Stimulated activated CD4-positive, alpha-beta T cell treated with anti-CD3 and anti-CD28 coated beads, Interleukin-4, amount 100 ng/mL, for 4 hours (primary cell): ENCODE data around the gene PIP4K2C.
A peak's percentile ranks its signal among the peaks of the same experiment; 100 is the strongest.
"Not testable (repeated sequence)": the region's sequence is repeated elsewhere in the genome, so short reads cannot be mapped to it uniquely, and the experiment has no call there.

Experiments used
- DNase-seq, 2 experiments: peaks; one replicate each; pipeline ENCODE4 v3.0.0-alpha.2; 2020

PIP4K2C gene

DNA sequence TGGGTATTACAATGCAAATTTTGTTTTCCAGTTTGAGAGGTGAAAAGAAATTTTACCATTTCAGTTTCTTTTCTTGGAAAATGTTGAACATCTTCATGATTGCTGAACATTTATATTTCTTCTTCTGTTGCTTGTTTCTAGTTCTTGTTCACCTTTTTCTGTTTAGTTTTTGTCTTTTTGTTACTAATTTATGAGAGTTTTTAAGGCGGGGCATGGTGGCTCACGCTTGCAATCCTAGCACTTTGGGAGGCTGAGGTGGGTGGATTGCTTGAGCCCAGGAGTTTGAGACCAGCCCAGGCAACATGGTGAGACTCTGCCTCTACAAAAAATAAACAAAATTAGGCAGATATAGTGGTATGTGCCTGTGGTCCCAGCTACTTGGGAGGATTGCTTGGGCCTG is 30.5 kb upstream of the PIP4K2C start:
- no peak for DNase-seq

DNA sequence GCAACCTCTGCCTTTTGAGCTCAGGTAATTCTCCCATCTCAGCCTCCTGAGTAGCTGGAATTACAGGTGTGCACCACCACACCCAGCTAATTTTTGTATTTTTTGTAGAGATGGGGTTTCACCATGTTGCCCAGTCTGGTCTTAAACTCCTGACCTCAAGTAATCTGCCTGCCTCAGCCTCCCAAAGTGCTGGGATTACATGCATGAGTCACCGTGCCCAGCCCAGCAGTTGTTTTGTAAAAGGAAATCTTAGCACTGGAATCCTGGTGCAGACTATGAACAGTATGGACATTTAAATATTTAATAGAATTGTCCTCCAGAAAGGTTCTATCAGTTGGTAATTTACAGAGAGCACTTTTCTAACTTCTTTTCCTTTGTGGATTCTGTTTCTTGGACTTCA is 29.9 kb upstream of the PIP4K2C start:
- DNase-seq: not testable (repeated sequence)

DNA sequence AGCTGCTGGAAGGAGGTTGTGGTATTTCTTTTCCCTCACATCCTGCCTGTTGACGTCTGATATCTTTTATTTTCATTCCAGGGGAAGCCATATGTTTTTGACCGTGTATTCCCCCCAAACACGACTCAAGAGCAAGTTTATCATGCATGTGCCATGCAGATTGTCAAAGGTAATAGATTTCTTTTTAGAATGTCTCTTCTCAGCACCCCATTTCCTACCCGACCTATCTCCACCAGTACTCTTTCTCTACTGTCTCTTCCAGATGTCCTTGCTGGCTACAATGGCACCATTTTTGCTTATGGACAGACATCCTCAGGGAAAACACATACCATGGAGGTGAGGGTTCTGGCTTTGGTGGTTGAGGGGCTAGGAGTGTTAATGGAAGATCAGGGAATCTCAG is 27.6 kb upstream of the PIP4K2C start:
- DNase-seq: no peak

DNA sequence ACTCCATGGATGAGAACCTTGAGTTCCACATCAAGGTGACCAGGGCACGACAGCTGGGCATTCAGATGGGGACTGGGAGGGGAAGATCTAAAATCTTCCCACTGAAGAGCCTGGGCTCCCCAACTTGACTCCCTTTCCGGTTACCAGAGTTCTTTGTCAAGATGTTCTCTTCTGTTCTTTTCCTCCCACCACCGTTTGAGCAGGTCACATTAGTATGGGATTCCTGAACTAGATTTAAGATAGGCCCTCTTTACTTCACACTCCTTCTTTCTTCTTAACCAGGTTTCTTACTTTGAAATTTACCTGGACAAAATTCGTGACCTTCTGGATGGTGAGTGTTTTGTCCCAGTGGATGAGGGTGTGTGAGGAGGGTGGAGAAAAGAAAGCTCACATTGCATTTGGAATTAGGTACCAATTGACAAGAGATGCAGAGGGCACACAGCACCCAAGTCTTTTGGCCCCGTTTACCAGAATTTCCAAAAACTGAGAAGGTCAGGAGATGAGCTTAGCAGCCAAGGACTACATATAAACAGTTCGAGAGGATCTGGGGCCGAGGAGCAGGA is 26.7 kb upstream of the PIP4K2C start:
- no peak for DNase-seq

DNA sequence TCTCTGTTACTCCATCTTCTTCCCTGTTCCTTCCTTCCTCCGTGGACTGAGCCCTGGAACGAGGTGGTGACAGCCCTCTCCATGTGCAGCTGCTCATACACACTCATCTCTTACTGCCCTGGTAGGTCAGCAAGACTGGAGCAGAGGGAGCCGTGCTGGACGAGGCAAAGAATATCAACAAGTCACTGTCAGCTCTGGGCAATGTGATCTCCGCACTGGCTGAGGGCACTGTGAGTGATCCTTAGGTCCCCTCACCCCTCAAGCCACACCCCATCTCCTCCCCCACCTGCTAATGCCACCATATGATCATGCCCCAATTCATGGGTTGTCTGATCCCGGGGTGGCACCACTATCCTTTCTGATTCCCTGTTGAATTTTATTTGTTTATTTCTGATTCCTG is 22.2 kb upstream of the PIP4K2C start:
- no peak for DNase-seq

DNA sequence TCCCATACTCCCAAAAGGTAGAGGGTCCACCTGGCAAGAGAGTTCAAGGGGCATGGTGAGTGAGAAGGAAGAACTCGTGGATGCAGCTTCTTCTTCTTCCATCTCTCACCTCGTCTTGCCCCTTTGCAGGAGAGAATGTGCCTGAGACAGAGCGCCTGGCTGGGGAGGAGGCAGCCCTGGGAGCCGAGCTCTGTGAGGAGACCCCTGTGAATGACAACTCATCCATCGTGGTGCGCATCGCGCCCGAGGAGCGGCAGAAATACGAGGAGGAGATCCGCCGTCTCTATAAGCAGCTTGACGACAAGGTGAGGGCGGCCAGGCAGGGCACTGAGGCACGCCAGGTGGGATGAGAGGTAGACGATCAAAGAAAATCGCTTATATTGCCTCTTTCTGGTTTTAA is 21.1 kb upstream of the PIP4K2C start:
- DNase-seq: no peak

DNA sequence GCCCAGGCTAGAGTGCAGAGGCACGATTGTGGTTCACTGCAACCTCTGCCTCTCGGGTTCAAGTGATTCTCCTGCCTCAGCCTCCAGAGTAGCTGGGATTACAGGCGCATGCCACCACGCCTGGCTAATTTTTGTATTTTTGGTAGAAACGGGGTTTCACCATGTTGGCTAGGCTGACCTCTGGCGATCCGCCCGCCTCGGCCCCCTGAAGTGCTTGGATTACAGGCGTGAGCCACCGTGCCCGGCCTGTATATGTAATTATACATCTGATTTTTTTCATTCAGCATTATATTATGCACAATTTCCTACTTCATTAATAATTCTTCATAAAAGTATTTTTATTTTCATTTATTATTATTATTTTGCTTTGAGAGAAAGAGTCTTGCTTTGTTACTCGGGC is 20.6 kb upstream of the PIP4K2C start:
- not testable (repeated sequence) for DNase-seq

DNA sequence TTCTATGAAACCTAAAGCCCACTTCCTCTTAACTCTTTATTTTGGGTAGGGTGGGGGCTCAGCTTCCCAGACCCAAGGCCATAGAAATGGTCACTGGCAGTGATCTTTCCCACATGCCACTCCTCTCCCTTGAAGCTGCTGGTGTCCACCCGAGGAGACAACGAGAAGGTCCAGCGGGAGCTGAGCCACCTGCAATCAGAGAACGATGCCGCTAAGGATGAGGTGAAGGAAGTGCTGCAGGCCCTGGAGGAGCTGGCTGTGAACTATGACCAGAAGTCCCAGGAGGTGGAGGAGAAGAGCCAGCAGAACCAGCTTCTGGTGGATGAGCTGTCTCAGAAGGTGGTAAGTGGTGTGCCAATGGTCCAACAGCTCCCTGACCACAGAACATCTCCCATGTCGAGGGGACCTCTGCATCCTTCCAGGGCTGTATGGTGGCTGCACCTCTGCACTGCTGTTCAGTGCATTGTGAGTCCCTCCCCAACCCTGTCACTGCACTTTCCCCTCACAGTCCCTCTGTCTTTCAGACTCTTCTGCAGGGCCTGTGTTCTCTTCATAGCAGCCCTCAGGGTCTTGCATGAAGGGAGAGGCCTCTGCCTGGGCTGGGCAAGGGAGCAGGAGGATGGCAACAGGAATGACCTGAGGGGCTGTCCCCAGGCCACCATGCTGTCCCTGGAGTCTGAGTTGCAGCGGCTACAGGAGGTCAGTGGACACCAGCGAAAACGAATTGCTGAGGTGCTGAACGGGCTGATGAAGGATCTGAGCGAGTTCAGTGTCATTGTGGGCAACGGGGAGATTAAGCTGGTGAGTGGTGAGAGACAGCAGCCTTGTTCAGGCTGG is 18.8 kb upstream of the PIP4K2C start:
- DNase-seq: no peak

DNA sequence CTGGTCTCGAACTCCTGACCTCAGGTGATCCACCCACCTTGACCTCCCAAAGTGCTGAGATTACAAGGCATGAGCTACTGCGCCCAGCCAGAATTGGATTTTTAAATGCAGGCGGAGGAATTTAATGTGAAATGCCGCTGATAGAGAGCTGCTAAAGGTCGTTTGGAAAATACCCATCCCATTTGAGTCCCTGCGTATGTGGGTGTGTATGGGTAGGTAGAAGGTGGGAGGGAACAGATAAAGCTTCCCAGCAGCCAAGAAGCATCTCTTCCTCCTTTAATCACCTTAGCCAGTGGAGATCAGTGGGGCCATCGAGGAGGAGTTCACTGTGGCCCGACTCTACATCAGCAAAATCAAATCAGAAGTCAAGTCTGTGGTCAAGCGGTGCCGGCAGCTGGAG is 16.2 kb upstream of the PIP4K2C start:
- DNase-seq: no peak

DNA sequence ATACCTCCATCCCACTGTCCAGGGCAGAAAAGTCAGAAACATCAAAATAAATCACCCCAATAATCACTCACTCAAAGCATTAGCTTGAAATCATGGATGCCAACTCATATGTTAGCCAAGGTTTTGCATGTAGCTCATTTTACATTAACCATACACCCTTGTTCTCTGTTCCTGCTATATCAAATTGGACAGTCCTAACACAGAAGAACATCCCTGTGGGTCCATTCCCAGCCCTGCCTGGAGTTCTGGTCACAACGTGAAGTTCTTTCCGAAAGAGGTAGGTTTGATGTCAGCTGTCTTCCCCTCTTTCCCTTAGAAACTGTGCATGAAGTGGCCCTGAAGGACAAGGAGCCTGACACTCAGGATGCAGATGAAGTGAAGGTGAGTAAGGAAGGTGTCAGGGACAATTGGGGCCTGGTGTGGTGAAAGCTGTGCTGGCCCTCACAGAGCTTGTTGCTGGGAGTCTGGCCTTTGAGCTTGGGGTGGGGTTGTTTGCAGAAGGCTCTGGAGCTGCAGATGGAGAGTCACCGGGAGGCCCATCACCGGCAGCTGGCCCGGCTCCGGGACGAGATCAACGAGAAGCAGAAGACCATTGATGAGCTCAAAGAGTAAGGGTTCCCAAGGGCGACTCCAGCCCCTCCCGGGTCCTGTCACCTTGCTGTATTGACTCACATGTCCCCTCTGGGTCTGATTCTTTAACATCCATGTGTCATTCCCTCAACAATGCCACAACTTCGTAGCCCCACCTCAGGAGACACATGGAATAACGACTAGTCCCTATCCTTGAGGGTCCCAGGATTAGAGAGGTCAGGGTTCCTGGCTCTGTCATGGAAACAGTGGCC is 15.0 kb upstream of the PIP4K2C start:
- DNase-seq: no peak

DNA sequence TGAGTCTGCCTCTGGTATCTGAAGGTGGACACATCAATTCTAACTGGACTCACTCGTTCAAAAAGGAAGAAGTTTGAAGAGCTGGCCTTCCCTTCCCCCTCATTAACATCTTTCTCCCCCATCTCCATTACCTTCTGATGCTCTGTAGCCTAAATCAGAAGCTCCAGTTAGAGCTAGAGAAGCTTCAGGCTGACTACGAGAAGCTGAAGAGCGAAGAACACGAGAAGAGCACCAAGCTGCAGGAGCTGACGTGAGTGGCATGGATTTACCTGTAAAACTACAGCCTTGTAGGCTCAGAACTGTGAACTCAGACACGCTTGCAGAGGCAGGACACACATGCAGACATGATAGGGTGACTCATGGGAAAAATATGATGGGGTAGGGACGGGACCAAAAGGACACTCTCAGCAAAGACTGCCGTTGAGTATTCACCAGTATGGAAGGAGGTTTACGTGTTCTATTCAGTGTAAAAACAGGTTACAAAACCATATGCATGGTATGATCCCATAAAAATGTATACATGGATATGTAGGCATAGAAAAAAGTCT is 14.3 kb upstream of the PIP4K2C start:
- DNase-seq: no peak

DNA sequence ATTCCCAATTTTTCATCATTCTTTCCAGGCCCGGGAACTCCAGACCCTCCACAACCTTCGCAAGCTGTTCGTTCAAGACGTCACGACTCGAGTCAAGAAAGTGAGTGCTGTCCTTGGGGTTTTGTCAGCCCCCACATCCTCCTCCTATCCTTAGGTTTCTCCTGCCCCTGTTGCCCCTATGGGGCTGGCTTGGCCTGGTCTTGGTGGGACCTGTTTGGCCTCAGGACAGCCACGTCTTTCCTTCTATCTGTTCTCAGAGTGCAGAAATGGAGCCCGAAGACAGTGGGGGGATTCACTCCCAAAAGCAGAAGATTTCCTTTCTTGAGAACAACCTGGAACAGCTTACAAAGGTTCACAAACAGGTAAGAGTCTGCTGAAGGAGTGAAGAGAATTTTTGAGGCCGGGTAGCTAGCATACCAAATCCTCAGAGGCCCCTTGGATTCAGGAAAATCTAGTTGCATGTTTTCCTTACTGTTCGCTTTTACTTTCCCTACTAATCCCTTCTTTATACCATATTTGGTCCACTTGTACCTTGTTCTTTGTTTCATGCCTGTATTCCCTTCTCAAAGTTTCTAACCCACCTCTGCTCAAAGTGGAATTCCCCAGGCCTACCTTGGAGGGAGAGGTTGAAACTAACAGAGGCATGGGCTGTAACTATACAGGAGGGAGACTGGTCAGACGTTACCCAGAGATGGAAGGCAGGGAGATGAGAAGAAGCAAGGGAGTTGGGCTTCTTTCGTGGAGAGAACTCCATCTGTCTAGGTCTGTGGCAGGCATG is 12.8 kb upstream of the PIP4K2C start:
- no peak for DNase-seq

DNA sequence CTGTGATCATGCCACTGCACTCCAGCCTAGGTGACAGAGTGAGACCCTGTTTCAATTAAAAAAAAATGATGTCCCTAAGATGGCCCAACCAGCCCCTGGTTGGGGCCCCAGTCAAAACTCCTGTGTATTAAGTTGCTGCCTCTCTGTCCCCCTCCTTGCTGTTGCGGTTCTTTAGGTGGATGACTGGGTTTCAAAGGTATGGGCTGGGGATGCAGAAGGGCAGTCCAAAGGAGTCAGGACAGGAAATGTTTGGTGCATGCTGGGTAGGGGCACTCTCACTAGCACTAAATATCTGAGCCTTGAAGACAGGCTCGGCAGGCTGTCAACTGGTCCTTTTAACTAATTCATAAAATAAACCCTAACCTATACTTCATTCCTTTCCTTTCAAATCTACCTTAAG is 12.0 kb upstream of the PIP4K2C start:
- no peak for DNase-seq

DNA sequence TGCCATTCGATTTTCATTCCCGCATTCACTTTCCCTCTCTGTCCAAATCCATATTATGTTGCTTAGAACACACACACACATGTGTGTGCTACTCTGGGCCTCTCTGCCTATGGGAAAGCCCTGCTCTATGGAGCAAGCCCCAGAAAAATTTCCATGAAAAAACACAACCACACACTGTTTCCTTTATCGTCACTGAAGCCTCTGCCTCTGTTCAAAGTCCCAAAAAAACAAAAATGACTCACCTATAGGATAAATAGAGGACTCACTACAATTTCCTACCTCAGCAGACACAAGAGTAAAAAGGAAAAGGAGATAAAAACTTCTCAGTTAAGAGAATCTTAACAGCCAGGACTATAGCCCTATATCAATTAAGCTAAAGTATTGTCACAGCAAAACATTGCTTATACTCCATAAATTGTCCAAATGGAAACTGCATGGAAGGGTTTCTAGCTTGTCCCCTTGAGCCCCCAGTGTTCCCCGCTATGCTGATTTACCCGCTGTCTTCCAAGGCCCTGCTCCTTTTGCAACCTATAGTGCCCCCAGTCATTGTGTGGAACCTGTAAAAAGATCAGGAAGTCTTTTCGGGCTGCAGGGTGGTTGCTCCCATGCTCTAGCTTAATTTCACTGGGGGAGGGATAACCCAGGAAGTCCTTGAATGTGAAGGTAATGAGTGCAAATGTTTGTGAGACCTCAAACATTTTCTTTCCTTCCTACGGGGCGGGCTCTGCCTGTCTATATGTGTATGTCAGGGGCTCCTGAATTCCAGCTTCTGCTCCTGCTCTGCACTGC is 11.1 kb upstream of the PIP4K2C start:
- no peak for DNase-seq

DNA sequence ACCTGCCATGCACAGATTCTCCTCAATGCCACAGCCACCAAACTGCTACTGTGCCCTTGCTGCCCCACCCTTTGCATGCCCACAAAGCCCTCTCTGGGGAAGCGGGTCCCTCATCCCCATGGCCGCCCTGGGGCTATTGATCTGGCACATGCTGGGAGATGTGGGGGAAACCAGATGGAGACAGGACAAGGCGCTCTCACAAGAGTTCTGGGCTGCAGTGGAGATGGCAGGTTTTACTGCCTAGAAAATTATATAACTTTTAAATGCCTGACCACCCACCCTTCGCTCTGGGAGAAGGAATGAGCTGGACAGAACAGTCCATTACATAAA is 10.6 kb upstream of the PIP4K2C start:
- DNase-seq: no peak

DNA sequence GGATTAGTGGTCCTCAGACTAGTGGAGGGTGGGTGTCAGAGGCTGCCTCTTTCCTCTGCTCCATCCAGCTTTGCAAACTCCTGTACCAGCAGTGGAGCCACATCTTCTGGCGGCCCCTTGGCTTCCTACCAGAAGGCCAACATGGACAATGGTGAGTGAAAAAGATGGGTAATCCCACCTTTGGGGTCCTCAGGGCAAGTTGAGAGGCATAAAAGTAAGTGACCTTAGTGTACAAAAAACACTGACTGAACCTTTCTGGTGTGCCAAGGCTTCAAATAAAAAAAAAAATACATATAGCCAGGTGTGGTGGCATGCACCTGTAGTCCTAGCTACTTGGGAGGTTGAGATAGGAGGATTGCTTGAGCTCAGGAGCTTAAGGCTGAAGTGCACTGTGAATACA is 9.2 kb upstream of the PIP4K2C start:
- DNase-seq: no peak

DNA sequence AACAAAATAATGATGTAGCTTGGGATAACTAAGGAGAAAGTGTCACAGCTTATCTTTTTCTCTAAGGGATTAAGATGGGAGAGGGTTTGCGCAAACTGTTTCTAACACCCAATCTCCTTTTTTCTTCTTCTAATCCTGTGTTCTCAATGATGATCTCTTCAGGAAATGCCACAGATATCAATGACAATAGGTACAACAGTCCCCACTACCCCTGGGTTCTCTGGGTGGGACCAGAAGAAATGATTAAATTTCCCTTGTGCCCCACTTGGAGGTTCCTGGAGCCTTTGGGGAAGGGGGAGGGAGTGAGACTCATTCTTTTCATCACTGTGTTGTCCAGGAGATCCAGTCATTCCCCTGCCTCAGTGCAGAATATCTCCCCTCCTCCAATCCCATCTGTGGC is 8.6 kb upstream of the PIP4K2C start:
- no peak for DNase-seq

DNA sequence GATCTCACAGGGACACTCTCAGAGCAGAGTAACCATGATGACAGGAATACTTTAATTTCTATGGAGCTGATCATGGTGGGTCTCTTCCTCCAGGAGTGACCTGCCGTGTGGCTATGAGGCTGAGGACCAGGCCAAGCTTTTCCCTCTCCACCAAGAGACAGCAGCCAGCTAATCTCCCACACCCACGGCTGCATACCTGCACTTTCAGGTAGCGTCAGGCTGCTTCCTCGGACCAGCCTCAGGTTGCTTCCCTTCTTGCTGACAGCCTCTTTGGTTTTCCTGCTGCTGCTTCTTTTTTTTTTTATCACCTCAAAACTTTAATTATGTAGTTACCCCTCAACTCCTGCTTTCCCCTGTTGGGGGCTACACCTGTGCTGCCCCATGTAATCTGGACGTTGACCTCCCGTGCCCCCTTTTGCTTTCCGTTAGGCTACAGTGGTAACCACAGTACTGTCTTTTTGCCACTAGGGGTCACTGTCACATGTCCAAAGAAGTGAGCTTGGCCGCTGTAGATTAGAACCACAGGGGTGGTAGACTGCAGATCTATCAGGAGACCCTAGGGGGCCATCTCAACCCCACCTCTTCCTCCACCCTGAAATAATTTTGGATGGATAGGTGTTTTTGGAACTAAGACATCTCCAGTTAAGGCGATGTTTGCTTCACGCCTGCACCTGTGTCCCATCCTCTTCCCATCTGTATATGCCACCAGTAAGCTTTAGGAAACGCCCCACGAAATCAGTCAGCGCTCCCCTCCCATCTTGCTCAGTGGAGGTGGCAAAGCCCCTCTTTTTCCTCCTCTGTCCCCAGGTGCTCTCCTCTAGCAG is 7.8 kb upstream of the PIP4K2C start:
- peak; percentile 33 to 62 for DNase-seq

DNA sequence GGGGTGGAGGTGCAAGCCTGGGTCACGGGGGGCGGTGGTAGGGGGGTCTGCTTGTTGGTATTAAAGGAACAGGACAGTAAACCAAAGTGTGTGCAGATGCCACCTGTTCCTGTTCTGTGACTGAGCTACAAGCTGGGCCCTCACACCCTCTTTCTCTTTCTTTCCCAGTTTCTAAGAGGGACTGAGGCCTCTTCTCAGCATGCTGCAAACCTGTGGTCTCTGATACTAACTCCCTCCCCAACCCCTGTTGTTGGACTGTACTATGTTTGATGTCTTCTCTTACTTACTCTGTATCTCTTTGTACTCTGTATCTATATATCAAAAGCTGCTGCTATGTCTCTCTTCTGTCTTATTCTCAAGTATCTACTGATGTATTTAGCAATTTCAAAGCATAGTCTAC is 6.9 kb upstream of the PIP4K2C start:
- no peak for DNase-seq

DNA sequence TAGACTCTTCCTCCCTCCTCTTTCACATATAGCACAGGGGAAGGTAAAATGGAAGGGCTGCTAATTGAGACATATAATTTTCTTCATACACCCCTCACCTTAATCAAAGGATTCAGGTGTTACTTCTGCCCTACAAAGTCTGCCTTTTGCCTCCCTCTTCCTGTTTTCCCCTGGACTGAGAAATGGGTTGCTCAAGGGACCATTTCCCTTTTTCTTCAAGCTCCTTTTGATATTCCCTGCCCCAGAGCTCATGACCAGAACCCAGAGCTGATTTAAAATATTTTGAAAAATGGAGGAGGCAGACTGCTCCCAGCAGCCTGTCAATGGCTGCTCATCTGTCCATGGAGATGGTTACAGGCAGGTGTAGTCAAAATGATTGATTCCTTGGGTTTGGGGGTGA is 6.3 kb upstream of the PIP4K2C start:
- no peak for DNase-seq

DNA sequence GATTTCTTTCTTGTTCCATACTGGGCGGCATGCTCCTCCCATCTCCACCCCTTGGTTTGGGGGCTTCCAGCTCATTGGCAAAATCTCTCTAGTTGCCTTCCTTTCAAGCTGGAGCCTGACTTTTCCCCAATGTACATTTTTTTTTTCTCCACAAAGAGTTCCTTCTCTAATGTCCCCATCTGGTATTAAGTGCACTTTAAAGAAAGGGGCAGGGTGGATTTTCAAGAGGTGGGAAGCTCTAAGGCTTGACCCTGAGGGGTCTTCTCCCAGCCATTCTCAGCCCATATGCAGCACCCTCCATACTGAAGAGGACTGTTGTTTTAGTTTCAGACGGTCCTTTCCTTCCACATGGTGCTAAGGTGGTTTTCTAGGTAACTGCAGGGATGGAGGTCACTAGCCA is 5.8 kb upstream of the PIP4K2C start:
- DNase-seq: no peak
